ENCODE results near the gene IL16.
"Not testable (repeated sequence)": the region's sequence is repeated elsewhere in the genome, so short reads cannot be mapped to it uniquely, and the experiment has no call there.

Gene IL16

DNA sequence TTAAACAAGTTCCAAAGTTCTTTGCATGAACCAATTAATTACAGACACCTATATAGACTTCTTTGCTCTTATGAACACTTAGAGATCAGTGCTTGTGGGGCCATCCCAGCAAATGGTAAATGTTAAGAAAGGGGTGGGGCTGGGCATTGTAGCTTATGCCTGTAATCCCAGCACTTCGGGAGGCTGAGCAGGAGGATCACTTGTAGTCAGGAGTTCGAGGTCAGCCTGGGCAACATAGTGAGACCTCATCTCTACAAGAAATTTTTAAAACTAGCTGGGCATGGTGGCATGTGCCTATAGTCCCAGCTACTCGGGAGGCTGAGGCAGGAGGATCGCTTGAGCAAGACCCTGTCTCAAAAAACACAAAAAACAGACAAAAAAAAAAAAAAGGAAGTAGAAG is 146.7 kb downstream of the IL16 start:
- FAIRE-seq: no peak

GRCh38 chr15:81346611-81347010 is 149.9 kb downstream of the IL16 start:
- no peak for FAIRE-seq

GRCh38 chr15:81347910-81348309 is 151.2 kb downstream of the IL16 start:
- no peak for FAIRE-seq

GRCh38 chr15:81348691-81349090 is 152.0 kb downstream of the IL16 start:
- not testable (repeated sequence) for FAIRE-seq

DNA sequence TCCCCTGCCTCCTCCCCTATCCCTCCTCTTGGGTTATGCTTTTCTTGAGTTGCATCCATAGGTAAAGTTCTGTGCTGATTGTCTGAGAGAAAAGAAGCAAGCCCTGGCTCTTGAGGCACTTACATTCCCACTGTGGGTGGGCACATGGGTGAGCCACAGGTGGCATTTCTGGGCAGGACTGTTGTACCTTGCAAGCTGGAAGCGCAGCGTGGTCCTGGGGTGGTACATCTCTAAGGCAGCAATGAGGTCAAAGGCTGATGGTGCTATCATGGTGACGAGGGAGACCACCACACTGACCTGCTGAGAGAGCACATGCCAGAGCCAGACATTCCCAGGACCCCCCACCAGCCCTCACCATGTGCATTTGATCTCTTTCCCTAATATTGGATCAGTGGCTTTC is 152.6 kb downstream of the IL16 start:
- no peak for FAIRE-seq

- FAIRE-seq: no peak
These were observed 155.0 kb downstream of the IL16 start for GRCh38 chr15:81351651-81352050.

- no peak for FAIRE-seq
These were observed 159.6 kb downstream of the IL16 start for GRCh38 chr15:81356252-81356651.

DNA sequence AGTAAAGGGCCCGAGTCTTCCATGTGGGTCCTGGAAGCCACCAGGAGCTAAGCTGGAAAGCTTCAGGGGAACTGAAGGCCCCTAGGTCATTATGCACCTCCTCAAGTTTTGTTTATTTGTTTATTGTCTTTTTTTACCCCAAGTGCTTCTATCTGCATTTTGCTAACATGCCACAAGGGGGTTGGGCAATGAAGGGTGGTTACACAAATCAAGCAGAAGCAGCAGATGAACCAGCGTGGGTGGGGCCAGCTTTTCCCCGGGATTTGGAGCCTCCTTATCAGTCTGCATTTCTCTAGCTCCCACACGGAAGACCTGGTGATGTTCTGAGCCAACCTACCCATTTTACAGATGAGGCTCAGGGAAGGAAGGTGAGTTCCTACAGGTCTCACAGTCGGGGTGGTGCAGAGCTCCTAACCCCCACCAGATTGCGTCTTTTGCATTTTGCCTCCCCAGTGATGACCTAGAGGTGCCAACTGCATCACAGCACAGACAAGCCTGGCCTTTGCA is 160.6 kb downstream of the IL16 start:
- FAIRE-seq: no peak

- no peak for FAIRE-seq
These were observed 161.6 kb downstream of the IL16 start for GRCh38 chr15:81358248-81358647.

DNA sequence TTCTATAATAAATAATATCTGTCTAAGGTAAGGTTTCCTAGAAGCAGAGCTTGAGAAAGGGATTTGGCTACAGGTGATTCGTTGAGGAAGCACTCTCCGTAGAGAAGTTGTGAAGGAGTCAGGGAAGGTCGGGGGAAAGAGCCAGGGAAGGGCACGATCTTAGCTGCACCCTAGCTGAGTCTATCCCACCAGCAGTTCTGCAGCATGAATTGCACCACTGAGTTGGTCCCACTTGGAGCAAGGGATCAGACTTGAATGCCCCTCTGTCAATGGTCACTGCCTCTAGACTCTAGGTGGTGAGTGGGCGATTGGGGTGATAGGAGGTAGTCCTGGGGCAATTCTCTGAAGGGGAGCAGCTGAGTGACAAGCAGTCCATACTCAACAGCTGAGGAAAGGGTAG is 163.8 kb downstream of the IL16 start:
- FAIRE-seq: no peak

DNA sequence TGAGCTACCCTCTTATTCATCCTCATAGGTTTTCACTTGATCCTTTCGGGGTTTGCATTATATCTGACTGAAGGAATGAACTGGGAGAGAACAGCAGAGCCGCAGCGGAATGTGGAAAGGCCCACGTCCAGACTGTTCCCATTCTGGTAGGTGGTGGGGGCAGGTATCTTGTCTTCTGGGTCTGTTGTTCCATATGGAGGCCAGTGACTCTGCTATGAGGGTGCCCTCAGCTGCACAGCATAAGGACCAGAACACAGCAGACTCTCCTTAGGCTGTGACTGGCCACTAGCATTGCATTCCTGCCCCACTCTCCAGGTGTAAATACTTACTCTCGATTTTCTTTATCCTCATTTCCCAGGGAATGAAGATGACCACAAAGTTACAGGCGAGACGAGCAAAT is 165.2 kb downstream of the IL16 start:
- FAIRE-seq: no peak

DNA sequence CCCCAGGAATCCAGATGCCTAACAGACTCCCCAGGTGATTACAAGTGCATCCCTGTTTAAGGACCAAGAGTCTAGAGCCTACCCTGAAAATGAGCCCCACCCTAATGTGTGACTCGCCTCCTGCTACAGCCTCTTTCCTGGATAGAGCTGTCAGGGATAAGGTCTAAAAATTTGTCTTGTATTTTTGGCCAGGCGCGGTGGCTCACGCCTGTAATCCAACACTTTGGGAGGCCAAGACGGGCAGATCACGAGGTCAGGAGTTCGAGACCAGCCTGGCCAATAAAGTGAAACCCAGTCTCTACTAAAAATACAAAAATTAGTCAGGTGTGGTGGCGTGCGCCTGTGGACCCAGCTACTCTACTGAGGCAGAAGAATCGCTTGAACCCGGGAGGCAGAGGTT is 166.1 kb downstream of the IL16 start:
- no peak for FAIRE-seq

- no peak for FAIRE-seq
These were observed 166.6 kb downstream of the IL16 start for GRCh38 chr15:81363276-81363675.

Measured in TTC549 (cell line).